ENCODE data around the gene SGPL1. TPM values are rescaled to one million over a fixed set of nuclear protein-coding genes. Genes with fewer than 3 reads are reported as not detected.

SGPL1 gene
- total RNA-seq, 1 experiment from 2014 or later, result 69.4 TPM

DNA sequence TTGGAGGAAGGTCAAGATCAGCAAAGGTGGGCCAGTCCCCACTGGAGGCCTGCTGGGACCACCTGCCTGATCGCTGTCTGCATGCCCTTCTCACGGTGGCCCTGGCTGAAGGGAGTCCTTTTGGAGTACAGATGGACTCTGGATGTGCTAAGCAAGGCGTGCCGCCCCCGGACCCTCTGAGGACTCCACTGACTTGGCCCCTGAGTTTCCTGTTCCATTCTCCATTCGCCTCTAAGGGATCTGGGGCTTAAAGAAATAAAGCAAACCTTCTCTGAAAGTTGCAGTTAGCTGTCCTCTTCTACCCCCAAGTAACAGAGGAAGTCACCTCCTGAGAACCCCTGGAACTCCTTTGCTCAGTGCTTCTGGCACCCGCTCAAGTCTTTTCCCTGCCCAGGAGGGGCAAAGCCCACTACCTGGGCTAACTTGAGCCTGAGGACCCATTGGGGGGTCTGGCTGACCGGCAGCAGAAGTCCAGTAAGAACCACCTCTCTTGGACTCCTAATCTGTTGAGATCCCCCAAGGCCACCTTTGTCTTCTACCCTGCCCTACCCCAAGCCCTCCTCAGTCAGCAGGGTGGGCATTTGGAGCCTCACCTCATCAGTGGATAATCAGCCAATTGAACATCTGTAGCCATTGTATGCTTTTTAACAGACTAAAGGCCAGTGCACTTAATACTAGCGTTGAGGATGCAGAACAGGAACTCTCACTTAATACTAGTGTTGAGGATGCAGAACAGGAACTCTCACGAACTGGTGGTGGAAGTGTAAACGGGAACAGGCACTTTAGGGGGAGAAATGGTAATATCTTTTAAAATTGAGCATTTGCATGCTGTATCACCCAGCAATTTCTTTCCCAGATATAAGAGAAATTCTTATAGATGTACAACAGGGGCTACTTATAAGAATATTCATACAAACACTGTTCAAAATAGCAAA, 32.7 kb upstream of the SGPL1 start:
- no peaks in the 10 kb centered on the region for H3K9me2 ChIP-seq (ENCODE audit: insufficient read depth)
- no peak for ATAC-seq
- POLR2A ChIA-PET, result no interaction called here

More for the DNA sequence above, 32.7 kb upstream of the SGPL1 start:
- no peaks in the 10 kb centered on the region for H3K36me3 ChIP-seq (ENCODE audit: control insufficient read depth in 1 of 2, insufficient read depth in 2 of 2, low read length in 2 of 2)
- H2AFZ ChIP-seq (ENCODE audit: low read depth, low read length, poor library complexity, severe bottlenecking), result no peak overlapping the region
- no peaks in the 10 kb centered on the region for H3K79me2 ChIP-seq (ENCODE audit: insufficient read depth, low read length)
- CTCF ChIA-PET, result no interaction called here
- BruUV-seq (replicated peaks), result no TSS peak
- no peak for DNase-seq (ENCODE audit: low read depth, low spot score)
- H3K27ac ChIP-seq (ENCODE audit: low read depth, low read length), result no peak overlapping the region
- 0 out of 4 replicates have a peak, but pooled peaks cover 0 to 2% of the 10 kb centered on the region in 2 experiments for H3K9me3 ChIP-seq (ENCODE audit: control insufficient read depth in 1 of 2, insufficient read depth in 1 of 2, low read depth in 1 of 2, low read length in 2 of 2)
- intact Hi-C loops (cut with micrococcal nuclease), result no loop called here
- no peaks in the 10 kb centered on the region for H3K27me3 ChIP-seq (ENCODE audit: insufficient read depth, low read length)
- peaks cover 0 to 25% of the 10 kb centered on the region in 2 experiments; a peak in 2 of 4 replicates for H3K4me1 ChIP-seq (ENCODE audit: control insufficient read depth in 1 of 2, insufficient read depth in 2 of 2, low read length in 2 of 2)
- H3K4me3 ChIP-seq (replicated peaks in 1 of 2; ENCODE audit: low read depth in 1 of 2, low read length in 2 of 2), result no peak overlapping the region
- no peak overlapping the region for H3K9ac ChIP-seq (ENCODE audit: low read length)
- H4K20me1 ChIP-seq (ENCODE audit: insufficient read depth), result no peaks in the 10 kb centered on the region
- RAD21 ChIA-PET (ENCODE audit: low non-redundant PET in 1 of 2, low total read pairs in 2 of 2, uncharacterized antibody in 2 of 2, unreplicated experiment in 2 of 2), result no interaction called here
- TF ChIP-seq SRF (IDR thresholded peaks at IDR 0.05; ENCODE audit: low read depth) (no peak), ZBTB33 (IDR thresholded peaks at IDR 0.05; ENCODE audit: extremely low read depth, insufficient replicate concordance, low read length) (no peak), CTCF (IDR thresholded peaks at IDR 0.05 in 2 of 3, conservative IDR thresholded peaks at IDR 0.05 in 1 of 3; ENCODE audit: borderline replicate concordance in 1 of 3, insufficient read depth in 1 of 3, low read depth in 2 of 3, low read length in 2 of 3) (no peak)
- no peak overlapping the region for H3K4me2 ChIP-seq (ENCODE audit: low read length)

Data from HCT116 (cell line).